MM.1S (cell line): ENCODE data around the gene MEGF10.

Experiments used
- EZH2 ChIP-seq: fragments of 300-600 bp; sonication (generic); optimal IDR thresholded peaks from 2 replicates; pipeline ENCODE3; 2017; ENCODE audit warnings: low read depth, mild to moderate bottlenecking, antibody characterized with exemption, low read length, mixed read lengths
- TF ChIP-seq, protein P1 (sequence below): fragments of 300-600 bp; sonication (generic); IDR thresholded peaks from 2 replicates; pipeline ENCODE4 v1.5.1; 2016; ENCODE audit warnings: antibody characterized with exemption, low read length, mixed read lengths

- TF ChIP-seq, protein P1, sequence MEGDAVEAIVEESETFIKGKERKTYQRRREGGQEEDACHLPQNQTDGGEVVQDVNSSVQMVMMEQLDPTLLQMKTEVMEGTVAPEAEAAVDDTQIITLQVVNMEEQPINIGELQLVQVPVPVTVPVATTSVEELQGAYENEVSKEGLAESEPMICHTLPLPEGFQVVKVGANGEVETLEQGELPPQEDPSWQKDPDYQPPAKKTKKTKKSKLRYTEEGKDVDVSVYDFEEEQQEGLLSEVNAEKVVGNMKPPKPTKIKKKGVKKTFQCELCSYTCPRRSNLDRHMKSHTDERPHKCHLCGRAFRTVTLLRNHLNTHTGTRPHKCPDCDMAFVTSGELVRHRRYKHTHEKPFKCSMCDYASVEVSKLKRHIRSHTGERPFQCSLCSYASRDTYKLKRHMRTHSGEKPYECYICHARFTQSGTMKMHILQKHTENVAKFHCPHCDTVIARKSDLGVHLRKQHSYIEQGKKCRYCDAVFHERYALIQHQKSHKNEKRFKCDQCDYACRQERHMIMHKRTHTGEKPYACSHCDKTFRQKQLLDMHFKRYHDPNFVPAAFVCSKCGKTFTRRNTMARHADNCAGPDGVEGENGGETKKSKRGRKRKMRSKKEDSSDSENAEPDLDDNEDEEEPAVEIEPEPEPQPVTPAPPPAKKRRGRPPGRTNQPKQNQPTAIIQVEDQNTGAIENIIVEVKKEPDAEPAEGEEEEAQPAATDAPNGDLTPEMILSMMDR = no peak
- no peak for TF ChIP-seq EZH2
These were observed 4.2 kb downstream of the MEGF10 start for GRCh38 chr5:127294829-127295228.
